GM12864 (cell line): Measurements from ENCODE around the gene FAM227B.
A peak's percentile ranks its signal among the peaks of the same experiment; 100 is the strongest.
"Not testable (repeated sequence)": the region's sequence is repeated elsewhere in the genome, so short reads cannot be mapped to it uniquely, and the experiment has no call there.

Experiments used
- DNase-seq: peaks from one replicate; pipeline ENCODE4 v3.0.0-alpha.2; 2011; ENCODE audit warnings: low read depth
- H3K4me3 ChIP-seq: 2 replicates; pipeline ENCODE4 v1.5.1; 2011; ENCODE audit warnings: mild to moderate bottlenecking, low read depth, low read length, control low read depth
- CTCF ChIP-seq: IDR thresholded peaks from 2 replicates; pipeline ENCODE4 v1.5.1; 2011; ENCODE audit warnings: low read depth, mild to moderate bottlenecking, moderate library complexity, low read length, control low read depth, inconsistent platforms; ENCODE audit errors: missing control alignments

The FAM227B gene, protein sequence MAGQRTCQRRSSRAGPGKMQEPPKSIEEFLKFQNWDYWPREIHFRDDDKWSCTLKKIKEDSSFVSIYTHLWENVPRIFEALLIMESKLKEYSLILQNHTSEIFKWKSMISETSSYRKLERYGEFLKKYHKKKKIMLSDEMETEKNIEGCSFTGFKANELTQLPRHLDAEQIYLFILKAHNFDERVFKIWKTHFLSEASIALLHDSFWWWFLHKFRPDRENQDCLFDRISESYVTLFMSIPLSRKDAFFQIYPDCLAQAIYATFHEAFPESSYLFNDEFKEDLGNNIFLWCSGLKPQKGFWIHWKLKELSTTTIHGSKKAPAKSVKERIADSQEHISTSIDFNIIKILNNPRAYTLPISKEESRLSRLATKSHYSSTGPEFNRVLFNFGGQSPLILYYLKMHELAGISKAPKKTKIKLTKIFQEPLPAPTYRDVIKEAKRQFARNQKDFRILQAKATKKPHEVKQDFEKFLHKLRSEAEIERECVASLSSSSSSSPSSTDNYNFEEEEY

GRCh38 chr15:49620658-49621368, at the start of gene FAM227B, which contains the start of gene DTWD1:
Gene FAM227B (minus strand): TSS chr15:49620818. CDS start chr15:49615171, 5,647 bp downstream.
Gene DTWD1 (plus strand): TSS chr15:49621048. CDS start chr15:49625168, 4,120 bp downstream.
- TF ChIP-seq CTCF: peak; percentile 3
- DNase-seq: peak; percentile 94
- H3K4me3 ChIP-seq: peak within 1 kb of the TSS; percentile 74

DNA sequence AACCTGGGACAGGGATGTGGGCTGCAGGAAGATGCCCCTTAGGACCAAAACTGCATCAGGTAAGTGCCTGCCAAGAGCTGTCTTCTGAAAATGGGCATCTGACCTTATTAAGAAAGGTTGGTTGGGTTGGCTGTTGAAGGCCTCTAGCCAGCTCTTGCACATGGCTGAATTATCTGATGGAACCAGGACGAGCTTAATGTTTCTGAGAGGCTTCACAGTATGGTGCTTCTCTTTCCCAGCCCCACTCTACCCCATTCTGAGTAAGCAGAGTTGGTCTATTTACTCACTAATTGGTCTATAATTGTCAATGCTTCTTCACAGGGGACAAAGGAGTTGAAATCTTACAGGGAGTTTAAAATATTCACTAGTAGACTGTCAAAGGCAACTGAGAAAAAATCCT, 48.7 kb upstream of the FAM227B start:
- H3K4me3 ChIP-seq: no peak overlapping the region
- DNase-seq: no peak
- no peak for TF ChIP-seq CTCF

GRCh38 chr15:49666486-49666885, 45.9 kb upstream of the FAM227B start:
- not testable (repeated sequence) for DNase-seq, H3K4me3 ChIP-seq

- no peak for DNase-seq
- no peak for TF ChIP-seq CTCF
These were observed 44.1 kb upstream of the FAM227B start for GRCh38 chr15:49664716-49665115.

DNA sequence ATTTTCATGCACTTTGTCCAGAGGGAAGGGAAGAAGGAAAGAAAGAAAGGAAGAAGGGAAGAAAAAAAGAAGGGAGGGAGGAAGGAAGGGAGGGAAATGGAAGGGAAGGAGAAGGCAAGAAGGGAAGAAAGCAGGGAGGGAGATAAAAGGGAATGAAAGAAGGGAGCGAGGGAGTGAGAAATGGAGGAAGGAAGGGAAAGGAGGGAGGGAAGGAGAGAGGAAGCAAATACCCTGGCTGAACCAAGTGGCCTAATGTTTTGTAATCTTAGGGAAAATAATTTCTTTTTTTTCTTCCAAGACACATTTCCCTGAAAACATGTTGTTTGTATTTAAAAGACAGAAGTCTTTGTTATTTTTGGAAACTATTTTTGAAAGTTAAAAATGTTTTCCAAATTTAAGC, 36.1 kb upstream of the FAM227B start:
- TF ChIP-seq CTCF: no peak
- no peak for DNase-seq
- no peak overlapping the region for H3K4me3 ChIP-seq

More at GRCh38 chr15:49664716-49665115, 44.1 kb upstream of the FAM227B start:
- no peak overlapping the region for H3K4me3 ChIP-seq

DNA sequence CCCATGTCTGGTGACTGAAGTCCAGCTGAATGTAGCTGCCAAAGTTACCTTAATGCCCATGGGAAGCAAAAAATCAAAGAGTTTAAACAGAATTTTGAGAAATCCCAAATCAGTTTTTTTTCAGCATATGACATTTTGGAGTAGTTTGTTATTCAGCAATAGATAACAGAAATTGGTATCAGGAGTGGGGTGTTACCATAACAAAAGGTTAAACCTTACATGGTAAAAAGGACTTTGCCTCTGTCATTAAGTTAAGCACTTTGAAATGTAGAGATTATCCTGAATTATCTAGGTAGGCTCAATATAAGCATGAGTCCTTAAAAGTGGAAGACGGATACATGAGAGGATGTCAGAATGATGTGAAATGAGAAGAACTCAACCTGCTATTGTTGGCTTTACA, 32.3 kb upstream of the FAM227B start:
- TF ChIP-seq CTCF: no peak
- no peak overlapping the region for H3K4me3 ChIP-seq
- DNase-seq: no peak

GRCh38 chr15:49650676-49651075, 30.1 kb upstream of the FAM227B start:
- no peak overlapping the region for H3K4me3 ChIP-seq
- DNase-seq: no peak
- TF ChIP-seq CTCF: no peak
